SK-N-SH (cell line): ENCODE measurements around the gene STX11. TPM values are rescaled to one million over a fixed set of nuclear protein-coding genes. Genes with fewer than 3 reads are reported as not detected.
"Not testable (repeated sequence)": the region's sequence is repeated elsewhere in the genome, so short reads cannot be mapped to it uniquely, and the experiment has no call there.

Experiments
- CTCF ChIA-PET: fragments of 300-600, 350-600 bp; formaldehyde crosslinking; extraction: SDS; loops from one replicate; lab custom pipeline; 2021; lab: Yijun Ruan, JAX
- POLR2A ChIA-PET: fragments of 350-600 bp; sonication (Branson Sonifier 250); formaldehyde crosslinking; extraction: SDS; loops from one replicate; lab custom pipeline; 2020; ENCODE audit warnings: antibody characterized with exemption, inconsistent platforms; lab: Yijun Ruan, JAX
- DNase-seq: peaks from one replicate; pipeline ENCODE4 v3.0.0; 2012
- H2AFZ ChIP-seq: fragments of 200-600 bp; sonication (generic); 2 replicates; pipeline ENCODE4 v1.8.1; 2016; ENCODE audit warnings: antibody characterized with exemption, mild to moderate bottlenecking, low read depth
- H3F3A ChIP-seq: fragments of 200-600 bp; sonication (generic); replicated peaks from 2 replicates; pipeline ENCODE3; 2016; ENCODE audit warnings: antibody characterized with exemption, mild to moderate bottlenecking; ENCODE audit not compliant: insufficient read depth
- H3K27ac ChIP-seq, 2 experiments: fragments of 200-500 bp in 1 of 2; fragments of 200-600 bp in 1 of 2; sonication (Bioruptor generic) in 1 of 2; sonication (generic), shearing (Covaris generic) in 1 of 2; 2 replicates each; pipeline versions ENCODE4 v1.5.1 to v1.6.1; 2014 to 2016; ENCODE audit warnings: low read depth in 2 of 2, inconsistent platforms in 1 of 2, low read length in 1 of 2, mild to moderate bottlenecking in 1 of 2, mixed read lengths in 1 of 2
- H3K27me3 ChIP-seq: fragments of 200-600 bp; sonication (generic), shearing (Covaris generic); 2 replicates; pipeline ENCODE4 v1.6.1; 2016; ENCODE audit warnings: mixed run types; ENCODE audit not compliant: insufficient read depth
- H3K36me3 ChIP-seq, 2 experiments: fragments of 200-500 bp in 1 of 2; fragments of 200-600 bp in 1 of 2; sonication (Bioruptor generic) in 1 of 2; sonication (generic) in 1 of 2; replicated peaks in 1 of 2; 2 replicates each; pipeline versions ENCODE3 to v1.5.1; 2014 to 2016; ENCODE audit warnings: low read length in 1 of 2, mild to moderate bottlenecking in 1 of 2; ENCODE audit not compliant: insufficient read depth in 2 of 2, control insufficient read depth in 1 of 2
- H3K4me1 ChIP-seq, 2 experiments: fragments of 200-500 bp in 1 of 2; fragments of 200-600 bp in 1 of 2; sonication (Bioruptor generic) in 1 of 2; sonication (generic), shearing (Covaris generic) in 1 of 2; 2 replicates each; pipeline versions ENCODE4 v1.5.1 to v1.6.1; 2014 to 2016; ENCODE audit warnings: low read depth in 1 of 2, low read length in 1 of 2, mixed run types in 1 of 2; ENCODE audit not compliant: insufficient read depth in 2 of 2, control insufficient read depth in 1 of 2
- H3K4me2 ChIP-seq: fragments of 200-600 bp; sonication (generic), shearing (Covaris generic); 2 replicates; pipeline ENCODE4 v1.6.1; 2017; ENCODE audit warnings: mixed run types
- H3K4me3 ChIP-seq, 2 experiments: fragments of 200-500 bp in 1 of 2; fragments of 200-600 bp in 1 of 2; sonication (Bioruptor generic) in 1 of 2; sonication (generic), shearing (Covaris generic) in 1 of 2; 2 replicates each; pipeline versions ENCODE4 v1.5.1 to v1.8.1; 2014 to 2016; ENCODE audit warnings: low read depth in 2 of 2, inconsistent platforms in 1 of 2, low read length in 1 of 2, mild to moderate bottlenecking in 1 of 2, mixed read lengths in 1 of 2, moderate library complexity in 1 of 2
- H3K79me2 ChIP-seq: fragments of 200-600 bp; sonication (generic); 2 replicates; pipeline ENCODE4 v1.8.1; 2017; ENCODE audit warnings: mild to moderate bottlenecking; ENCODE audit not compliant: insufficient read depth
- H3K9ac ChIP-seq: fragments of 200-600 bp; sonication (generic); 2 replicates; pipeline ENCODE4 v1.6.1; 2017; ENCODE audit warnings: mixed run types
- H3K9me2 ChIP-seq: fragments of 200-600 bp; sonication (generic); 2 replicates; pipeline ENCODE4 v1.6.1; 2017; ENCODE audit warnings: mixed run types
- H3K9me3 ChIP-seq: fragments of 200-600 bp; sonication (generic); 2 replicates; pipeline ENCODE4 v1.6.1; 2017; ENCODE audit warnings: mixed run types, mild to moderate bottlenecking, moderate library complexity
- H4K20me1 ChIP-seq: fragments of 200-600 bp; sonication (generic); 2 replicates; pipeline ENCODE4 v1.6.1; 2017; ENCODE audit warnings: mild to moderate bottlenecking, mixed run types; ENCODE audit not compliant: insufficient read depth
- JUND ChIP-seq: IDR thresholded peaks from 2 replicates; pipeline ENCODE4 v1.4.0; 2012
- MXI1 ChIP-seq: IDR thresholded peaks from 2 replicates; pipeline ENCODE4 v1.6.1; 2012; ENCODE audit warnings: mild to moderate bottlenecking, low read depth, low read length, improper control_type of control experiment
- NFIC ChIP-seq: IDR thresholded peaks from 2 replicates; pipeline ENCODE4 v1.4.0; 2012; ENCODE audit warnings: borderline replicate concordance
- NRF1 ChIP-seq: IDR thresholded peaks from 2 replicates; pipeline ENCODE4 v1.6.1; 2012; ENCODE audit warnings: low read depth, mild to moderate bottlenecking, low read length
- POLR2AphosphoS5 ChIP-seq: IDR thresholded peaks from 2 replicates; pipeline ENCODE4 v1.6.1; 2012; ENCODE audit warnings: low read depth, low read length
- SMC3 ChIP-seq: IDR thresholded peaks from 2 replicates; pipeline ENCODE4 v1.6.1; 2012; ENCODE audit warnings: low read depth, low read length, improper control_type of control experiment
- TAF1 ChIP-seq: IDR thresholded peaks from 2 replicates; pipeline ENCODE4 v1.6.1; 2012; ENCODE audit warnings: low read depth, mild to moderate bottlenecking, low read length, moderate library complexity, borderline replicate concordance
- ZBTB33 ChIP-seq: IDR thresholded peaks from 2 replicates; pipeline ENCODE4 v1.4.0; 2012; ENCODE audit warnings: low read depth, borderline replicate concordance
- WGBS: methylation state at CpG from one replicate; pipeline ENCODE4 v1.1.6; 2017; ENCODE audit warnings: low lambda C conversion rate; 5-methylcytosine and 5-hydroxymethylcytosine counted together
- polyA plus RNA-seq, 3 experiments: library from polyadenylated mRNA; depleted of rRNA; stranded (reverse); fragments of >200 nt; gene quantifications; 2 replicates each; pipeline ENCODE4 v1.2.3, GENCODE V29; 2012
- TF ChIP-seq, protein P1 (sequence below): fragments of 150-350 bp; IDR thresholded peaks from 2 replicates; pipeline ENCODE4 v1.6.1; 2017; ENCODE audit warnings: antibody characterized with exemption, low read length, low read depth, borderline replicate concordance

The STX11 gene
- polyA plus RNA-seq, 1 of the 3 experiments (the other 2 are of a cell fraction), result 0.15 TPM

DNA sequence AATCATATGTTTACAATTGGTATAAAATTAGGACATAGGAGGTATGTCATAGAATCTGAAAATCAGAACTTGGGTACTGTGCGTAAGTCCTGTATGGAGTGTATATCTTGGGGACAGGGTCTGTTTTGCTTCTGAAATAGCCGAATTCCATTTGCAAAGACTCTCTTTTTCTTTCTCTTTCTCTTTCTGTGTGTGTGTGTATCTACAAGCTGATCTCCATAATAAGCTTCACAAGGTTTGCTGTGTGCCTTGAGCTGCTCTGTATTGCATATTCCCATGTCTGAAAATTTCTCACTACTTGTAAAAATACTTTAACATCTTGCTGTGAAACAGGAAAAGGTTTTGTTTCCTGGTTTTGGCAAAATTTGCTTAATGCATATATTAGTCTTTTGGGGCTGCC is 29.5 kb downstream of the STX11 start:
- H3K9me3 ChIP-seq, result no peaks in the 10 kb centered on the region
- no peaks in the 10 kb centered on the region for H3K9me2 ChIP-seq
- no peak for DNase-seq
- H3K4me3 ChIP-seq, result no peak overlapping the region
- H3K27ac ChIP-seq, result no peak overlapping the region
- H4K20me1 ChIP-seq, result no peaks in the 10 kb centered on the region
- POLR2A ChIA-PET, result no interaction called here
- H3K4me1 ChIP-seq, result no peaks in the 10 kb centered on the region
- no peak overlapping the region for H3K9ac ChIP-seq
- CTCF ChIA-PET, result no interaction called here
- no peaks in the 10 kb centered on the region for H3F3A ChIP-seq
- TF ChIP-seq SMC3 (no peak), NRF1 (no peak), ZBTB33 (no peak), JUND (no peak)
- H3K4me2 ChIP-seq, result no peak overlapping the region
- no peaks in the 10 kb centered on the region for H3K36me3 ChIP-seq
- whole genome bisulfite sequencing, result 8% methylated on average over 2 of the region's 2 CpGs
- H3K27me3 ChIP-seq, result no peaks in the 10 kb centered on the region; the same call in 1 of the 2 replicates
- H3K79me2 ChIP-seq, result no peaks in the 10 kb centered on the region
- no peak overlapping the region for H2AFZ ChIP-seq

- H3K27me3 ChIP-seq, H3K9me2 ChIP-seq, H3K4me1 ChIP-seq, H3F3A ChIP-seq, H3K4me3 ChIP-seq, H3K9ac ChIP-seq, H3K79me2 ChIP-seq, DNase-seq, H4K20me1 ChIP-seq, H2AFZ ChIP-seq, H3K9me3 ChIP-seq, H3K4me2 ChIP-seq, H3K36me3 ChIP-seq, POLR2A ChIA-PET, H3K27ac ChIP-seq: not testable (repeated sequence)
- CTCF ChIA-PET, result interaction anchor here (1.0 kb wide), 1 partner anchor 14 kb away, joined by 3 read pairs; no protein-coding TSS in a partner anchor
- 0% methylated on average over 1 of the region's 1 CpG for WGBS
Observed at GRCh38 chr6:144180354-144180753, 30.0 kb downstream of the STX11 start.

DNA sequence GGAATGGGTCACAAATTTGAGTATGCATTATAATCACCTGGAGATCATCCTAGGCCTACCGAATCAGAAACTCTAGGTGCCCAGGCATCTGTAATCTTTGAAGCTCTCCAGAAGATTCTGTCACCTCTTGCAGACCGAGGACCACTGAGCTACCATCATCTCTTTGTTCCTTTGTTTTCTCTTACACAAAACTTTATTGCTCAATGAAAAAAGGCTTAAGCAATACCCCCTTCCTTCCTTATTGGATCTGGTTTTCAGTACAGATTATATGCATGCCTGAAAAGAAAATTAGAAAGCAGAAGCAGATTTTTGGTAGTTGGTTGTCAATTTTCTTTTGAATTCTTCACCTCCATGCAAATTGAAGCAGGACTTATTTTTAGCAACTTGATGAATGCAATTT is 31.3 kb downstream of the STX11 start:
- Histone ChIP-seq H3K9me3 (no peaks in the 10 kb centered on the region), H3K36me3 (no peaks in the 10 kb centered on the region), H3K79me2 (no peaks in the 10 kb centered on the region)
- DNase-seq, result no peak
- WGBS, result 7% methylated on average over 2 of the region's 2 CpGs
- CTCF ChIA-PET, result interaction anchor here (1.0 kb wide), 1 partner anchor 12 kb away, joined by 3 read pairs; no protein-coding TSS in a partner anchor
- TF ChIP-seq, protein P1, sequence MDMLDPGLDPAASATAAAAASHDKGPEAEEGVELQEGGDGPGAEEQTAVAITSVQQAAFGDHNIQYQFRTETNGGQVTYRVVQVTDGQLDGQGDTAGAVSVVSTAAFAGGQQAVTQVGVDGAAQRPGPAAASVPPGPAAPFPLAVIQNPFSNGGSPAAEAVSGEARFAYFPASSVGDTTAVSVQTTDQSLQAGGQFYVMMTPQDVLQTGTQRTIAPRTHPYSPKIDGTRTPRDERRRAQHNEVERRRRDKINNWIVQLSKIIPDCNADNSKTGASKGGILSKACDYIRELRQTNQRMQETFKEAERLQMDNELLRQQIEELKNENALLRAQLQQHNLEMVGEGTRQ, result no peak
- TF ChIP-seq MXI1 (no peak), NFIC (no peak), POLR2AphosphoS5 (no peak), TAF1 (no peak)
- TF ChIP-seq, all 33 proteins: peak for 0
- H2AFZ ChIP-seq, result no peak overlapping the region
- H3K4me1 ChIP-seq, result no peaks in the 10 kb centered on the region
- H3K27ac ChIP-seq, result no peak overlapping the region
- H3K9me2 ChIP-seq, result no peaks in the 10 kb centered on the region
- H3K27me3 ChIP-seq, result no peaks in the 10 kb centered on the region; the same call in 1 of the 2 replicates
- no peak overlapping the region for H3K4me2 ChIP-seq
- no peaks in the 10 kb centered on the region for H4K20me1 ChIP-seq
- H3K4me3 ChIP-seq, result no peak overlapping the region
- no peaks in the 10 kb centered on the region for H3F3A ChIP-seq
- POLR2A ChIA-PET, result no interaction called here
- no peak overlapping the region for H3K9ac ChIP-seq

DNA sequence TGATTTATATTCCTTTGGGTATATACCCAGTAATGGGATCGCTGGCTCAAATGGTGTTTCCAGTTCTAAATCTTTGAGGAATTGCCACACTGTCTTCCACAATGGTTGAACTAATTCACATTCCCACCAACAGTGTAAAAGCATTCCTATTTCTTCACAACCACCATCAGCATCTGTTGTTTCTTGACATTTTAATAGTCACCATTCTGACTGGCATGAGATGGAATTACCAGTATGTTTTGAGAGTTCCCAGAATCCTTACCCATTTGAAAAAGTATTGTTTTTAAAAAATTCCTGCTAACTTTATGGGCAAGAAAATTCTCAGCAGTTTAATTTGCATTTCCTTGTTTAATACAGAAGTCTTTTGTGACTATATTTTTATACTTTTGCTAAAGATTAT is 33.9 kb downstream of the STX11 start:
- H3K9me3 ChIP-seq, H3K27ac ChIP-seq, H4K20me1 ChIP-seq, H3K9me2 ChIP-seq, H2AFZ ChIP-seq, DNase-seq, H3K4me2 ChIP-seq, H3F3A ChIP-seq, H3K36me3 ChIP-seq, H3K4me3 ChIP-seq, CTCF ChIA-PET, H3K4me1 ChIP-seq, H3K79me2 ChIP-seq, POLR2A ChIA-PET, H3K27me3 ChIP-seq, H3K9ac ChIP-seq: not testable (repeated sequence)
- 38% methylated on average over 1 of the region's 1 CpG for WGBS
